Measurements from ENCODE around the gene LRRC2. TPM values are rescaled to one million over a fixed set of nuclear protein-coding genes. Genes with fewer than 3 reads are reported as not detected.

Gene LRRC2
- total RNA-seq, 2 donors from 2014 or later: under 0.01 to 0.42 TPM

- Histone ChIP-seq H3K4me3 (no peak overlapping the region), H3K27ac (no peak overlapping the region), H3K27me3 (replicated peaks; ENCODE audit: insufficient read depth) (no peaks in the 10 kb centered on the region), H3K9me3 (no peaks in the 10 kb centered on the region), H3K4me1 (ENCODE audit: control insufficient read depth in 1 of 2, low read depth in 2 of 2) (no peaks in the 10 kb centered on the region), H3K36me3 (no peaks in the 10 kb centered on the region)
- DNase-seq (ENCODE audit: low spot score): no peak
- no peak for ATAC-seq (ENCODE audit: insufficient number of reproducible peaks, low FRiP score, low read depth)
- TF ChIP-seq CTCF (IDR thresholded peaks at IDR 0.05): no peak
Observed at GRCh38 chr3:46536758-46537157, 29.3 kb downstream of the LRRC2 start.

DNA sequence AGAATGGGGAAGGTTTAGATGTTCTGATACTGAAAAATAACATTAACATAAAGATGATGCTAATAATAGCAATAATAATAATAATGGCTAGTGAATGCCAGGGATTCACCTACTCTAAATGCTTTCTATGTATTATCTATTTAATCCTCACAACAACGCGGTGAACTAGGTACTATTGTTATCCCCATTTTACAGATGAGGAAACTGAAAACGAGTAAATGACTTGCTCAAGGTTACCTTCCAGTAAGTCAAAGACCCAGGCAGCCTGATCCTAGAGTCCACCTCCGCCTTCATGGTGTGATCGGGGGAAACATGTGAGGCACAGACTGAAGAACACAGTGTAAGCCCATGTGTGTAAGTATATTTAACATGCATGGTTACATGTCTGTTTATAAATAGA lies 30.4 kb downstream of the LRRC2 start:
- no peaks in the 10 kb centered on the region for H3K36me3 ChIP-seq
- DNase-seq (ENCODE audit: low spot score) (no peak), ATAC-seq (ENCODE audit: insufficient number of reproducible peaks, low FRiP score, low read depth) (no peak)
- H3K4me1 ChIP-seq (ENCODE audit: control insufficient read depth in 1 of 2, low read depth in 2 of 2): no peaks in the 10 kb centered on the region
- H3K9me3 ChIP-seq: no peaks in the 10 kb centered on the region
- no peak overlapping the region for H3K4me3 ChIP-seq
- H3K27ac ChIP-seq: no peak overlapping the region
- TF ChIP-seq CTCF (IDR thresholded peaks at IDR 0.05): no peak
- no peaks in the 10 kb centered on the region for H3K27me3 ChIP-seq (replicated peaks; ENCODE audit: insufficient read depth)

DNA sequence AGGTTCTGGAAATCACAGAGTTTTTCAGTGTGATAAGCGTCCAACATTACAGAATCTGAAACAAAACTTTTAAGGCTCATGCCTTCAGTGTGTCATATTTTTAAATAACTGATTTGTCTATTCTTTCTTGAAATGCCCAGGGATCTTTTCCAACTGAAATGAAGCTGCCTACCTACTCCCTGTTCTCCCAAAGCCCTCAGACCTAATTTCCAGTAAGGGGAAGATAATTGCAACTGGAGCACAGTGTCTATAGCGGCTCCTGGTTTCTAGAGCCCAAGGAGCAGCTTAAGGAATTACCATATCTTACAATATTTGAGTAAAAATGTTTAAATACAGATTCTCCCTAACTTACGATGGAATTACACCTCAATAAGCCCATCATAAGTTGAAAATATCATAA lies 33.0 kb downstream of the LRRC2 start:
- H3K27ac ChIP-seq: no peak overlapping the region
- DNase-seq (ENCODE audit: low spot score) (no peak), ATAC-seq (ENCODE audit: insufficient number of reproducible peaks, low FRiP score, low read depth) (no peak)
- no peaks in the 10 kb centered on the region for H3K9me3 ChIP-seq
- H3K36me3 ChIP-seq: no peaks in the 10 kb centered on the region
- H3K27me3 ChIP-seq (replicated peaks; ENCODE audit: insufficient read depth): no peaks in the 10 kb centered on the region
- TF ChIP-seq CTCF (IDR thresholded peaks at IDR 0.05): no peak
- H3K4me3 ChIP-seq: no peak overlapping the region
- H3K4me1 ChIP-seq (ENCODE audit: control insufficient read depth in 1 of 2, low read depth in 2 of 2): no peaks in the 10 kb centered on the region

- Histone ChIP-seq H3K36me3 (no peaks in the 10 kb centered on the region), H3K27me3 (replicated peaks; ENCODE audit: insufficient read depth) (no peaks in the 10 kb centered on the region), H3K4me3 (no peak overlapping the region), H3K27ac (no peak overlapping the region), H3K4me1 (ENCODE audit: control insufficient read depth in 1 of 2, low read depth in 2 of 2) (no peaks in the 10 kb centered on the region), H3K9me3 (no peaks in the 10 kb centered on the region)
- ATAC-seq (ENCODE audit: insufficient number of reproducible peaks, low FRiP score, low read depth): no peak
- no peak for TF ChIP-seq CTCF (IDR thresholded peaks at IDR 0.05)
- no peak for DNase-seq (ENCODE audit: low spot score)
Observed at GRCh38 chr3:46527239-46527638, 38.9 kb downstream of the LRRC2 start.

GRCh38 chr3:46524832-46525231 lies 41.3 kb downstream of the LRRC2 start:
- no peaks in the 10 kb centered on the region for H3K36me3 ChIP-seq
- no peak for TF ChIP-seq CTCF (IDR thresholded peaks at IDR 0.05)
- ATAC-seq (ENCODE audit: insufficient number of reproducible peaks, low FRiP score, low read depth) (no peak), DNase-seq (ENCODE audit: low spot score) (no peak)
- H3K27ac ChIP-seq: no peak overlapping the region
- no peak overlapping the region for H3K4me3 ChIP-seq
- no peaks in the 10 kb centered on the region for H3K4me1 ChIP-seq (ENCODE audit: control insufficient read depth in 1 of 2, low read depth in 2 of 2)
- H3K27me3 ChIP-seq (replicated peaks; ENCODE audit: insufficient read depth): no peaks in the 10 kb centered on the region
- no peaks in the 10 kb centered on the region for H3K9me3 ChIP-seq
